A204.1 (cell line): Measurements from ENCODE around the gene SLC9A9.
"Not testable (repeated sequence)": the region's sequence is repeated elsewhere in the genome, so short reads cannot be mapped to it uniquely, and the experiment has no call there.

Source experiments
- FAIRE-seq: peaks from 2 replicates; lab custom pipeline; 2012; peaks lifted over from hg19 to GRCh38; lab: Jason Lieb, UNC

Gene SLC9A9

GRCh38 chr3:143442814-143443447, 405.3 kb downstream of the SLC9A9 start:
- FAIRE-seq = no peak

GRCh38 chr3:143441516-143442171, 406.6 kb downstream of the SLC9A9 start:
- no peak for FAIRE-seq

- FAIRE-seq = no peak
Measured at GRCh38 chr3:143439817-143440216, 408.5 kb downstream of the SLC9A9 start.

GRCh38 chr3:143437405-143437804, 410.9 kb downstream of the SLC9A9 start:
- FAIRE-seq = no peak

GRCh38 chr3:143436231-143436930, 411.9 kb downstream of the SLC9A9 start:
- no peak for FAIRE-seq

- FAIRE-seq = no peak
Measured at GRCh38 chr3:143433787-143434378, 414.4 kb downstream of the SLC9A9 start.

GRCh38 chr3:143431298-143431697, 417.0 kb downstream of the SLC9A9 start:
- not testable (repeated sequence) for FAIRE-seq

- no peak for FAIRE-seq
Measured at GRCh38 chr3:143430568-143430967, 417.7 kb downstream of the SLC9A9 start.

GRCh38 chr3:143429628-143430514, 418.4 kb downstream of the SLC9A9 start:
- no peak for FAIRE-seq

GRCh38 chr3:143428294-143428693, 420.0 kb downstream of the SLC9A9 start:
- FAIRE-seq = no peak

GRCh38 chr3:143427631-143428030, 420.6 kb downstream of the SLC9A9 start:
- FAIRE-seq = no peak

GRCh38 chr3:143424874-143425273, 423.4 kb downstream of the SLC9A9 start:
- no peak for FAIRE-seq

GRCh38 chr3:143421556-143421955, 426.7 kb downstream of the SLC9A9 start:
- FAIRE-seq = no peak

- no peak for FAIRE-seq
Measured at GRCh38 chr3:143419611-143420010, 428.7 kb downstream of the SLC9A9 start.

- no peak for FAIRE-seq
Measured at GRCh38 chr3:143418391-143418790, 429.9 kb downstream of the SLC9A9 start.

GRCh38 chr3:143416229-143416628, 432.0 kb downstream of the SLC9A9 start:
- FAIRE-seq = no peak

GRCh38 chr3:143414571-143415253, 433.6 kb downstream of the SLC9A9 start:
- no peak for FAIRE-seq

GRCh38 chr3:143413372-143413771, 434.9 kb downstream of the SLC9A9 start:
- FAIRE-seq = no peak

- no peak for FAIRE-seq
Measured at GRCh38 chr3:143412084-143412483, 436.2 kb downstream of the SLC9A9 start.

GRCh38 chr3:143410259-143410658, 438.0 kb downstream of the SLC9A9 start:
- FAIRE-seq = no peak

- no peak for FAIRE-seq
Measured at GRCh38 chr3:143408771-143409170, 439.5 kb downstream of the SLC9A9 start.
